A673 (cell line): Measurements from ENCODE around the gene CRYGS. TPM values are rescaled to one million over a fixed set of nuclear protein-coding genes. Genes with fewer than 3 reads are reported as not detected.
A peak's percentile ranks its signal among the peaks of the same experiment; 100 is the strongest.

Source experiments
- BruUV-seq: library from RNA; stranded (reverse); fragments of 400-500 nt; replicated peaks from 2 replicates; lab custom pipeline; 2021; lab: Mats Ljungman, UMichigan
- CTCF ChIA-PET: fragments of 300-600 bp; sonication (Branson Sonifier 250); formaldehyde crosslinking; loops from one replicate; lab custom pipeline; 2022; ENCODE audit warnings: antibody characterized with exemption; lab: Charles Lee
- POLR2A ChIA-PET: fragments of 300-600 bp; sonication (Branson Sonifier 250); formaldehyde crosslinking; loops from one replicate; lab custom pipeline; 2022; ENCODE audit warnings: antibody characterized with exemption; ENCODE audit not compliant: low non-redundant PET; lab: Charles Lee
- DNase-seq: peaks from one replicate; pipeline ENCODE4 v3.0.0-alpha.2; 2015; ENCODE audit warnings: low spot score
- H3K27ac ChIP-seq: fragments of 200-600 bp; sonication (generic); 2 replicates; pipeline ENCODE4 v1.5.1; 2016; ENCODE audit warnings: mixed run types, low read depth, mild to moderate bottlenecking, mixed read lengths, antibody characterized with exemption, low read length; ENCODE audit not compliant: poor library complexity, severe bottlenecking
- H3K27me3 ChIP-seq: fragments of 200-600 bp; sonication (generic); replicated peaks from 2 replicates; pipeline ENCODE4 v1.6.1; 2017; ENCODE audit warnings: mixed run types, low read depth, mild to moderate bottlenecking, mixed read lengths, antibody characterized with exemption, low read length; ENCODE audit not compliant: insufficient read depth, poor library complexity
- H3K36me3 ChIP-seq: fragments of 200-600 bp; sonication (generic); 2 replicates; pipeline ENCODE4 v1.6.1; 2016; ENCODE audit warnings: mixed run types, mild to moderate bottlenecking, mixed read lengths, antibody characterized with exemption, low read length; ENCODE audit not compliant: insufficient read depth, poor library complexity, severe bottlenecking
- H3K4me1 ChIP-seq: fragments of 200-600 bp; sonication (generic); 2 replicates; pipeline ENCODE4 v1.6.1; 2017; ENCODE audit warnings: mixed run types, mild to moderate bottlenecking, mixed read lengths, antibody characterized with exemption, low read length; ENCODE audit not compliant: insufficient read depth, poor library complexity, severe bottlenecking
- H3K4me3 ChIP-seq: fragments of 200-600 bp; sonication (generic); 2 replicates; pipeline ENCODE4 v1.5.1; 2016; ENCODE audit warnings: low read depth, mixed run types, mild to moderate bottlenecking, mixed read lengths, low read length; ENCODE audit not compliant: poor library complexity, severe bottlenecking
- H3K9me3 ChIP-seq: fragments of 200-600 bp; sonication (generic); 2 replicates; pipeline ENCODE4 v1.6.1; 2016; ENCODE audit warnings: mixed run types, low read depth, mild to moderate bottlenecking, mixed read lengths, antibody characterized with exemption, low read length; ENCODE audit not compliant: poor library complexity, severe bottlenecking
- CTCF ChIP-seq: fragments of 300-800, 200-600 bp; sonication (generic); conservative IDR thresholded peaks from 2 replicates; pipeline ENCODE4 v1.5.1; 2017; ENCODE audit warnings: low read depth, mild to moderate bottlenecking, antibody characterized with exemption, low read length, moderate library complexity, mixed read lengths
- EZH2 ChIP-seq: fragments of 200-600 bp; sonication (generic); IDR thresholded peaks from 2 replicates; pipeline ENCODE4 v1.6.1; 2017; ENCODE audit warnings: borderline replicate concordance, low read depth, mild to moderate bottlenecking, mixed read lengths, antibody characterized with exemption, low read length; ENCODE audit not compliant: poor library complexity, severe bottlenecking
- intact Hi-C: fragments of 100-400 bp; cut with micrococcal nuclease; formaldehyde crosslinking; loops from one replicate; pipeline ENCODE4 v1.10.0; 2022; ENCODE audit not compliant: unreplicated experiment
- total RNA-seq: library from RNA; stranded (reverse); gene quantifications from 2 replicates; pipeline ENCODE4 v1.2.3, GENCODE V29; 2021

CRYGS gene
- total RNA-seq, 1 experiment from 2014 or later: 3.6 TPM

GRCh38 chr3:186529201-186529999 is 14.8 kb downstream of the CRYGS start:
- Histone ChIP-seq H3K4me1 (peaks cover 27% of the 10 kb centered on the region), H3K27ac (no peak overlapping the region), H3K9me3 (no peaks in the 10 kb centered on the region), H3K4me3 (no peak overlapping the region), H3K27me3 (no peaks in the 10 kb centered on the region), H3K36me3 (no peaks in the 10 kb centered on the region)
- ChIA-PET POLR2A (interaction anchor here (0.6 kb wide), 1 partner anchor 1986 kb away, joined by 6 read pairs; no protein-coding TSS in a partner anchor), CTCF (no interaction called here)
- no TSS peak for BruUV-seq
- DNase-seq: no peak
- intact Hi-C loops: no loop called here
- no peak for TF ChIP-seq EZH2
- TF ChIP-seq CTCF: 0 out of 2 replicates have a peak, but pooled peaks have one; percentile 9

GRCh38 chr3:186526256-186526606 is 17.9 kb downstream of the CRYGS start:
- Histone ChIP-seq H3K9me3 (no peaks in the 10 kb centered on the region), H3K4me3 (no peak overlapping the region), H3K36me3 (no peaks in the 10 kb centered on the region), H3K27ac (no peak overlapping the region), H3K27me3 (no peaks in the 10 kb centered on the region), H3K4me1 (peaks cover 27% of the 10 kb centered on the region)
- peak; percentile 18 for DNase-seq
- POLR2A ChIA-PET: no interaction called here
- intact Hi-C loops: no loop called here
- BruUV-seq: no TSS peak
- TF ChIP-seq CTCF (no peak), EZH2 (no peak)
- CTCF ChIA-PET: no interaction called here

GRCh38 chr3:186525369-186526255 is 18.6 kb downstream of the CRYGS start:
- CTCF ChIA-PET: no interaction called here
- Histone ChIP-seq H3K4me3 (no peak overlapping the region), H3K4me1 (peaks cover 23% of the 10 kb centered on the region), H3K27me3 (no peaks in the 10 kb centered on the region), H3K9me3 (no peaks in the 10 kb centered on the region), H3K36me3 (no peaks in the 10 kb centered on the region), H3K27ac (no peak overlapping the region)
- intact Hi-C loops: no loop called here
- BruUV-seq: no TSS peak
- DNase-seq: peak; percentile 42
- POLR2A ChIA-PET: no interaction called here
- TF ChIP-seq EZH2 (no peak), CTCF (no peak)
